Erythroblast (primary cell): ENCODE results near the gene CTH.

Experiments used
- GATA1 ChIP-seq: IDR thresholded peaks from 2 replicates; pipeline ENCODE4 v1.6.1; 2011; ENCODE audit warnings: low read depth, mild to moderate bottlenecking, control low read depth, low read length, moderate library complexity
- POLR2A ChIP-seq: IDR thresholded peaks from 2 replicates; pipeline ENCODE4 v1.6.1; 2011; ENCODE audit warnings: mild to moderate bottlenecking, low read length

- no peak for TF ChIP-seq POLR2A
- no peak for TF ChIP-seq GATA1
Observed at GRCh38 chr1:70383483-70383882, 27.6 kb upstream of the CTH start.
